Left ventricle myocardium superior (tissue), 1 donor: ENCODE data around the gene ARID1B. TPM values are rescaled to one million over a fixed set of nuclear protein-coding genes. Genes with fewer than 3 reads are reported as not detected.

Experiments used
- ATAC-seq: fragments of 200-7000 bp; cut with Tn5 transposase; one replicate; pipeline ENCODE4 v1.9.1; 2020; ENCODE audit warnings: mild to moderate bottlenecking, moderate library complexity
- DNase-seq: peaks from one replicate; pipeline ENCODE4 v3.0.0-alpha.2; 2020
- intact Hi-C: fragments of 100-400 bp; cut with micrococcal nuclease; formaldehyde crosslinking; loops from one replicate; pipeline ENCODE4 v1.11.0; 2022
- total RNA-seq: library from RNA; stranded (reverse); fragmentation: NEBNext Ultra II Directional; extraction: Animal tissue kit (Norgen Biotek cat#: 25700); gene quantifications from one replicate; pipeline ENCODE4 v1.2.1, GENCODE V29; 2021
- donor health status: DM: no; HTN: yes; CAD: no; lungs with severe emphysema.

Gene ARID1B
- total RNA-seq, 1 donor from 2014 or later, result 46.6 TPM

DNA sequence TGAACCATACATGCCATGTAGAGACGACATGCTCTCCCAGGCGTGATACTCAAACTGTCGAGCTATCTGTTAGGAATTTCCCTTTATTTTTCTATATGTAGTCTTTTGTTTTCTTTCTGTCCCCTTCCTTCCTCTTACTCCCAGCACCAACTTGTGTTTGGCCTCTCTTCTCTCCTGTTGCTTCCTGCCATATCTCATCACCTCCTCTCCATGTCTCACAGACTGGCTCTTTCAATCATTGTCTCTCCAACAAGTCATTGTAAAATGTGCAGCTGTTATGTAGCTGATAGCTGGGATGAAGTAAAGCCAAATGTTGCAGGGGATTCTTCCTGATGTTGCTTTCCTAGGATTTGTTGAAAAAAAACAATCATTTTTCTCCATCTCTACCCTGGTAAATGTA is 311.7 kb downstream of the ARID1B start:
- ATAC-seq (no peak), DNase-seq (no peak)
- intact Hi-C loops, result no loop called here

DNA sequence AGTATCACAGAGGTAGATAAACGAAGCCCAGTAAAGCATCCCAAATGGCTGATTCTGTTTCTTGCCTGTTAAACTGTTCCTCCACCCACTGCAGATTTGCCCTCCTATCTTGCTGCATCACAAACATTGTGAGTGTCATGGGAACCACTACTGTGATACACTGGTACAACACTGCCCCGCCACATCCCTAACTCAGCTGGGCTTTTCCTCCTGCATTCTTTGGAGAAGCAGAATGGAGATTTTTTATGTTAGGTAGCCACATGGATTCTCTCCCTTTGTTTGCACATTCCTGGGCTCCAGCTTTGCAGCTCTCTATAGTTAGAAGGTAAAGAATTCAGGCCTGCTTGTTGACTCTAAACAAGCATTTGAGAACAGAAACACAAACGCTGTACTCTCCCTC is 312.1 kb downstream of the ARID1B start:
- no peak for DNase-seq
- intact Hi-C loops, result no loop called here
- no peak for ATAC-seq

DNA sequence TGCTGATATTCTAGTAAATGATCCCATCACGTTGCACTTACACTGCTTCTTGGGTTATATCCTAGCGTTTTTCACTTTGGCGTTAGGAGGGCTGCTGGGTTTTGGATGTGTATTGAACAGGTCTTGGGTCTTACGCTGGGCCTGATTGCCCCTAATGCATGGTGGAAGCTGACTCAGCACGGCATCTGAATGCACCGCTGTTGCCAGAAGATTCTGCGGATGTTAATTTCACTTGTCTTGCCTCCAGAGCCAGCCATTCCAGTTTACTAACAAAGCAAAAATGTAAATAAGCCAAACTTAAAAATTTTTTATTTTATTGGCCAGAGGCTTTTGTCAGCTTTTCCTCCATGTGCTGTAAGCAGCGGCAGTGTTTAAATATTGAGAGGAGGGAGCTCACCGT is 312.7 kb downstream of the ARID1B start:
- ATAC-seq (no peak), DNase-seq (no peak)
- intact Hi-C loops, result no loop called here

- intact Hi-C loops, result no loop called here
- no peak for ATAC-seq
- DNase-seq, result no peak
These were observed 313.6 kb downstream of the ARID1B start for GRCh38 chr6:157090736-157091135.

DNA sequence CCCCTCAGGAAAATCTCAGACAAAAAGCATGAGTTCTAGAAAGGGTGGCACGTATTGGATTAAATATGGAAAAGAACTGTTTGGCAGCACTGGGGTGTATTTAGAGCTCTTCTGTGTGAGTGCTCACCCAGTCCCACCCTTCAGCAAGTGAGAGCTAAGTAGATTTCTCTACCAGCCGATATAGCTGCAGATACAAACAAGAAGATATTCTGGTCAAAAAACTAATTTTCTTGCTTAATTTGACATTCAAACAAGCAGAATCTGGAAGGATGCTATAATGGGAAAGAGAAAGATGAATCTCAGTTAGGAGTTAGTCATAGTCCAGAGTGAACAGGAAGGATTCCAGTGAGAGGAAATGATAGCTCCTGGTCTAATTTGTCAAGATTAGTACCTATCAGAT is 314.1 kb downstream of the ARID1B start:
- intact Hi-C loops, result no loop called here
- DNase-seq (no peak), ATAC-seq (no peak)

DNA sequence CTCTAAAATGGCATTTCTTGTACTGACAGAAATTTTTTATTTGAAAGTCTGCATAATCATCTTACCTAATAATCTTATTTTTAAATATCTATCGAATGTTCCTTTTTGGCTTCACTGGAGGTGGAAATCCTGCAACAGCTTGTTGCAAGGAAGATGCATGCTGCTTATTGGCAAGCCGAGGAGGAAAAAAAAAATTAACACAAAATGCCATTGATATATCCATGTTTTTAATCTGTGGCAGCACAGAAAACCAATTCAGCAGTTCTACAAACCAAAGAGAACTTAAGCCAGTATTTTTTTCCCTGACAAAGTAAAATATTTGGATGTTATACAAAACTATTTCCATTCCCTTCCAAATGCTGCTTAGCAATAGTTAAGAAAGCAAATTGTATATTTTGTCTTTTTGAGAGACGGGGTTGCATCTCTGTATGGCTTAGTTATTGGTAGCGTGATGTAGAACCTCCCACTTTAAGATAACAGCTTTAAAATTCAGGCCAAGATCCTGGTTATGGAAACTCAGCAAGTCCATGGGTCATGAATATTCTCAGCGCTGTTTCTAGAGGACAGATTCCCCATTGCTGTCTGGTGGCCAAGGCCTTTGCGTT is 314.8 kb downstream of the ARID1B start:
- ATAC-seq, result peak; percentile 16
- intact Hi-C loops, result no loop called here
- DNase-seq, result no peak

GRCh38 chr6:157092736-157093135 is 315.6 kb downstream of the ARID1B start:
- ATAC-seq (peak; percentile 68), DNase-seq (no peak)
- intact Hi-C loops, result no loop called here

DNA sequence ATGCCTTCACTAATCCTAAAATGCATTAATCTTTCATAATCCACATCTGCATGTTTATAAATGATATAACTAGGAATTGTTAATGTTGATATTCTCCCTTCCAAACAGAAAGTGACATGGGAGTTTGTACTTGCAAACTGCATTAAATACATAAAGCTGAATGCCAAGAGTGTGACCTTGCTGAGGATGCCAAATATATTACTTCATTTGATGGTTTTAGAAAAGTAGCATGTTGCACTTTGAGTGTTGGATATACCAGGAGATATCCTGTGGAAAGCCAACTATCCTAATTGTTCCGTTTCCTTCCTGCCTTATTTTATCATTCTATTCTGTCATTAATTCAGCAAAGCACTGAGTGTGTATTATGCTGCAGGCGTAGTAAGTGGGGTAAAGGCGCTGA is 316.4 kb downstream of the ARID1B start:
- ATAC-seq (no peak), DNase-seq (no peak)
- intact Hi-C loops, result no loop called here

GRCh38 chr6:157094038-157094437 is 316.9 kb downstream of the ARID1B start:
- ATAC-seq (no peak), DNase-seq (no peak)
- intact Hi-C loops, result no loop called here

DNA sequence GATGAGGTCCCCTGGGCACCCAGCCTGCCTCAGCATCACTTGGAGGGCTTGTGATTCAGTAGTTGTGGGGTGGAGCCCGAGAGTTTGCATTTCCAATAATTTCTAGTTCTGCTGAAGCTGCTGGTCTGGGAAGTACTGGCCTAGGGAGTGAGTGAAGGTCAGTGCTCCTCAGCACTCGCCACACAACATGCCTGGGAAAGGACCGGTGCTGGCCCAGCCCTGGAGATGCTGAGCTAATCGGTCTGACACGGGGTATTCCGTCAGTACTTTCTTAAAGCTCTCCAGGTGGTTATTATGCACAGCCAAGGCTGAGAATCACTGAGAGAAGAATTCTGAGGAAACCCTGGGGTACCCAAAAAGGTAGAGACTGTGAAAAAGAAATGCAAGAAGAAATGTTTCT is 317.9 kb downstream of the ARID1B start:
- DNase-seq, result no peak
- intact Hi-C loops, result no loop called here
- no peak for ATAC-seq

GRCh38 chr6:157095569-157095968 is 318.4 kb downstream of the ARID1B start:
- DNase-seq (no peak), ATAC-seq (no peak)
- intact Hi-C loops, result no loop called here

- DNase-seq (no peak), ATAC-seq (no peak)
- intact Hi-C loops, result no loop called here
These were observed 318.9 kb downstream of the ARID1B start for GRCh38 chr6:157096105-157096504.

DNA sequence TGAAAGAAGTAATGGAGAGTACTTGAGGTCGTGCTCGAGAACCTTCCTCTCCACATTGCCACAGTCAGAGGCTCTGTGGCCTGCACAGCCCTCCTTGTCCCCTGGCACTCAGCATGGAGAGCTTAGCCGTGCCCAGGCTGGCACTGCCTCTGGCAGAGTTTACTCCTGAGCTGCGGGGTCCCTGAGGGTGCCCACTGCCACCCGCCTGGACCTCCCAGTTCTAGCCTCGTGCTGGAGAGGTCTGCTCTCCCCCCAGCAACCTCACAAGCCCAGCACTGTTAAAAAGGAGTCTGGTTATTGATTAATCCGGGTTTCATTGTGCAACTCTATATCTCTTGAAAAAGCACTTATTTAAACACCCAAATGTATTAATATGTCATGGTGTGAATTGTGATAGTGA is 319.3 kb downstream of the ARID1B start:
- DNase-seq (peak; percentile 52), ATAC-seq (peak; percentile 75)
- intact Hi-C loops, result no loop called here

GRCh38 chr6:157097255-157097955 is 320.2 kb downstream of the ARID1B start:
- no peak for DNase-seq
- intact Hi-C loops, result no loop called here
- ATAC-seq, result peak; percentile 20

DNA sequence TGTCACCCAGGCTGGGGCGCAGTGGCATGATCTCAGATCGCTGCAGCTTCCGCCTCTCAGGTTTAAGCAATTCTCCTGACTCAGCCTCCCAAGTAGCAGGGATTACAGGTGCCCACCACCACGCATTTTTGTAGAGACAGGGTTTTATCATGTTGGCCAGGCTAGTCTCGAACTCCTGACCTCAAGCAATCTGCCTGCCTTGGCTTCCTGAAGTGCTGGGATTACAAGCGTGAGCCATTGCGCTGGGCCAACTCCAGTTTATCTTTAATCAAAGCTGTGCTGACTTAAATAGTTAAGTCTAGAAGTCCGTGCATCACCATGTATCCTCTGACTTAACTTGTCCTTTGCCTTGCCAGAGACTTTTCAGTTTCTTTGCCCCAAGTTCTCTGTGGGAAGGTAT is 321.8 kb downstream of the ARID1B start:
- DNase-seq (no peak), ATAC-seq (no peak)
- intact Hi-C loops, result no loop called here

GRCh38 chr6:157099912-157100593 is 322.9 kb downstream of the ARID1B start:
- peak; percentile 60 for ATAC-seq
- DNase-seq, result no peak
- intact Hi-C loops, result no loop called here

- DNase-seq (no peak), ATAC-seq (no peak)
- intact Hi-C loops, result no loop called here
These were observed 324.0 kb downstream of the ARID1B start for GRCh38 chr6:157101166-157101565.

GRCh38 chr6:157104803-157105202 is 327.6 kb downstream of the ARID1B start:
- DNase-seq (no peak), ATAC-seq (no peak)
- intact Hi-C loops, result no loop called here

DNA sequence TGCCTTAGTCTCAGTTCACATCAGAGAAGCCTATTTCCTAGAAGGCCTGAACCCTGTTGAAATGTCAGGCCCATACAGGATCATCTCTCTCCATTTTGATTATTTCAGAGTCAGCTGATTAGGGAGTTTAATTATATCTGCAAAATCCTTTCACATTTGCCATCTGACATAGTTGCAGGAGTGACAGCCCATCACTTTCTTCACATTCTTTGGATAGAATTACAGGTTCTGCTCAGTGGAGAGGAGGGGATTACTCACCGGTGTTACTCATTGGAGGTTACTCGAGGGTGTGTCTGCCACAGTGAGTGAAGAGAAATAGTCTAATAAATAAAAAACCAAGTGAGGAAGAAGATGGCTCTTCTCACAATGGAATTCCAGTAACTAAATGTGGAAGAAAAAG is 329.3 kb downstream of the ARID1B start:
- ATAC-seq (no peak), DNase-seq (no peak)
- intact Hi-C loops, result no loop called here

GRCh38 chr6:157107571-157107914 is 330.4 kb downstream of the ARID1B start:
- DNase-seq (no peak), ATAC-seq (no peak)
- intact Hi-C loops, result no loop called here
